ENCODE data around the gene COG5. TPM values are rescaled to one million over a fixed set of nuclear protein-coding genes. Genes with fewer than 3 reads are reported as not detected.

The COG5 gene
- total RNA-seq, 1 experiment from 2014 or later: 43.9 TPM

- Mint-ChIP-seq H3K27ac (ENCODE audit: unreplicated experiment) (no peak overlapping the region), H3K27me3 (ENCODE audit: insufficient read depth, unreplicated experiment) (no peaks in the 10 kb centered on the region), H3K9me3 (ENCODE audit: unreplicated experiment) (peaks cover 13% of the 10 kb centered on the region), H3K36me3 (ENCODE audit: insufficient read depth, unreplicated experiment) (peaks cover 6% of the 10 kb centered on the region), H3K4me3 (ENCODE audit: unreplicated experiment) (no peak overlapping the region), H3K4me1 (ENCODE audit: low read depth, unreplicated experiment) (no peaks in the 10 kb centered on the region)
- POLR2A ChIA-PET: no interaction called here
- no peaks in the 10 kb centered on the region for H3K36me3 ChIP-seq (ENCODE audit: control insufficient read depth, insufficient read depth, low read length)
- H3K27me3 ChIP-seq (replicated peaks; ENCODE audit: control insufficient read depth, insufficient read depth, low read length): no peaks in the 10 kb centered on the region
- no peaks in the 10 kb centered on the region for H3K4me1 ChIP-seq
- no peak for DNase-seq
- intact Hi-C loops (cut with micrococcal nuclease; ENCODE audit: unreplicated experiment): no loop called here
- no peaks in the 10 kb centered on the region for H3K9me3 ChIP-seq
- TF ChIP-seq CTCF (IDR thresholded peaks at IDR 0.05; ENCODE audit: insufficient read depth in 1 of 2, low read depth in 1 of 2, low read length in 1 of 2, severe bottlenecking in 1 of 2, unreplicated experiment in 1 of 2): no peak
- CTCF ChIA-PET: no interaction called here
- no TSS peak for BruUV-seq (replicated peaks)
- no peak overlapping the region for H3K4me3 ChIP-seq (ENCODE audit: low read depth, low read length)
These were observed 131.5 kb downstream of the COG5 start for GRCh38 chr7:107432261-107432660.

- intact Hi-C loops (cut with micrococcal nuclease; ENCODE audit: unreplicated experiment): no loop called here
These were observed 133.7 kb downstream of the COG5 start for GRCh38 chr7:107430057-107430456.

GRCh38 chr7:107428642-107429041 lies 135.1 kb downstream of the COG5 start:
- H3K27ac Mint-ChIP-seq (ENCODE audit: unreplicated experiment): no peak overlapping the region
- intact Hi-C loops (cut with micrococcal nuclease; ENCODE audit: unreplicated experiment): no loop called here
- no TSS peak for BruUV-seq (replicated peaks)
- H3K4me3 Mint-ChIP-seq (ENCODE audit: unreplicated experiment): no peak overlapping the region
- Histone ChIP-seq H3K4me1 (no peaks in the 10 kb centered on the region), H3K27me3 (replicated peaks; ENCODE audit: control insufficient read depth, insufficient read depth, low read length) (no peaks in the 10 kb centered on the region), H3K9me3 (no peaks in the 10 kb centered on the region), H3K36me3 (ENCODE audit: control insufficient read depth, insufficient read depth, low read length) (no peaks in the 10 kb centered on the region), H3K4me3 (ENCODE audit: low read depth, low read length) (no peak overlapping the region)
- H3K9me3 Mint-ChIP-seq (ENCODE audit: unreplicated experiment): no peaks in the 10 kb centered on the region
- no peak for TF ChIP-seq CTCF (IDR thresholded peaks at IDR 0.05; ENCODE audit: insufficient read depth in 1 of 2, low read depth in 1 of 2, low read length in 1 of 2, severe bottlenecking in 1 of 2, unreplicated experiment in 1 of 2)
- no peaks in the 10 kb centered on the region for H3K4me1 Mint-ChIP-seq (ENCODE audit: low read depth, unreplicated experiment)
- DNase-seq: no peak
- ChIA-PET CTCF (no interaction called here), POLR2A (no interaction called here)
- no peaks in the 10 kb centered on the region for H3K27me3 Mint-ChIP-seq (ENCODE audit: insufficient read depth, unreplicated experiment)
- peaks cover 6% of the 10 kb centered on the region for H3K36me3 Mint-ChIP-seq (ENCODE audit: insufficient read depth, unreplicated experiment)

More at GRCh38 chr7:107430057-107430456, 133.7 kb downstream of the COG5 start:
- no peak overlapping the region for H3K4me3 Mint-ChIP-seq (ENCODE audit: unreplicated experiment)
- Histone ChIP-seq H3K4me1 (no peaks in the 10 kb centered on the region), H3K4me3 (ENCODE audit: low read depth, low read length) (no peak overlapping the region), H3K27me3 (replicated peaks; ENCODE audit: control insufficient read depth, insufficient read depth, low read length) (no peaks in the 10 kb centered on the region), H3K36me3 (ENCODE audit: control insufficient read depth, insufficient read depth, low read length) (no peaks in the 10 kb centered on the region), H3K9me3 (no peaks in the 10 kb centered on the region)
- no peaks in the 10 kb centered on the region for H3K4me1 Mint-ChIP-seq (ENCODE audit: low read depth, unreplicated experiment)
- no peaks in the 10 kb centered on the region for H3K9me3 Mint-ChIP-seq (ENCODE audit: unreplicated experiment)
- peaks cover 6% of the 10 kb centered on the region for H3K36me3 Mint-ChIP-seq (ENCODE audit: insufficient read depth, unreplicated experiment)
- POLR2A ChIA-PET: no interaction called here
- no peak for DNase-seq
- CTCF ChIA-PET: no interaction called here
- no peak overlapping the region for H3K27ac Mint-ChIP-seq (ENCODE audit: unreplicated experiment)
- H3K27me3 Mint-ChIP-seq (ENCODE audit: insufficient read depth, unreplicated experiment): no peaks in the 10 kb centered on the region
- no peak for TF ChIP-seq CTCF (IDR thresholded peaks at IDR 0.05; ENCODE audit: insufficient read depth in 1 of 2, low read depth in 1 of 2, low read length in 1 of 2, severe bottlenecking in 1 of 2, unreplicated experiment in 1 of 2)
- no TSS peak for BruUV-seq (replicated peaks)

All from Caco-2 (cell line).